ENCODE results near the gene BSN.

The BSN gene

GRCh38 chr3:49668861-49669260 is 114.6 kb downstream of the BSN start:
- TF ChIP-seq POLR2AphosphoS5 (IDR thresholded peaks at IDR 0.05; ENCODE audit: low read depth, low read length), result no peak
- no peak for TF ChIP-seq SIN3A (IDR thresholded peaks at IDR 0.05; ENCODE audit: borderline replicate concordance, insufficient read depth, low read length)
- no peak for TF ChIP-seq TAF1 (IDR thresholded peaks at IDR 0.05; ENCODE audit: borderline replicate concordance, insufficient read depth, low read length)
- no peak for TF ChIP-seq FOXP2 (optimal IDR thresholded peaks at IDR 0.05; ENCODE audit: borderline replicate concordance, extremely low read depth, extremely low read length, insufficient read depth)
- TF ChIP-seq REST (IDR thresholded peaks at IDR 0.05; ENCODE audit: insufficient read depth in 1 of 2, low read depth in 2 of 2, low read length in 2 of 2), result no peak

- TF ChIP-seq TAF1 (IDR thresholded peaks at IDR 0.05; ENCODE audit: borderline replicate concordance, insufficient read depth, low read length), result no peak
- TF ChIP-seq FOXP2 (optimal IDR thresholded peaks at IDR 0.05; ENCODE audit: borderline replicate concordance, extremely low read depth, extremely low read length, insufficient read depth), result no peak
- no peak for TF ChIP-seq POLR2AphosphoS5 (IDR thresholded peaks at IDR 0.05; ENCODE audit: low read depth, low read length)
- TF ChIP-seq REST (IDR thresholded peaks at IDR 0.05; ENCODE audit: insufficient read depth in 1 of 2, low read depth in 2 of 2, low read length in 2 of 2), result no peak
- TF ChIP-seq SIN3A (IDR thresholded peaks at IDR 0.05; ENCODE audit: borderline replicate concordance, insufficient read depth, low read length), result no peak
These were observed 115.1 kb downstream of the BSN start for GRCh38 chr3:49669352-49669751.

- TF ChIP-seq TAF1 (IDR thresholded peaks at IDR 0.05; ENCODE audit: borderline replicate concordance, insufficient read depth, low read length), result no peak
- no peak for TF ChIP-seq POLR2AphosphoS5 (IDR thresholded peaks at IDR 0.05; ENCODE audit: low read depth, low read length)
These were observed 116.6 kb downstream of the BSN start for GRCh38 chr3:49670940-49671290.

- TF ChIP-seq POLR2AphosphoS5 (IDR thresholded peaks at IDR 0.05; ENCODE audit: low read depth, low read length) (no peak), REST (IDR thresholded peaks at IDR 0.05; ENCODE audit: insufficient read depth in 1 of 2, low read depth in 2 of 2, low read length in 2 of 2) (no peak), FOXP2 (optimal IDR thresholded peaks at IDR 0.05; ENCODE audit: borderline replicate concordance, extremely low read depth, extremely low read length, insufficient read depth) (no peak)
These were observed 117.3 kb downstream of the BSN start for GRCh38 chr3:49671291-49672288.

GRCh38 chr3:49673121-49673714 is 118.9 kb downstream of the BSN start:
- TF ChIP-seq POLR2AphosphoS5 (IDR thresholded peaks at IDR 0.05; ENCODE audit: low read depth, low read length) (no peak), FOXP2 (optimal IDR thresholded peaks at IDR 0.05; ENCODE audit: borderline replicate concordance, extremely low read depth, extremely low read length, insufficient read depth) (no peak), SIN3A (IDR thresholded peaks at IDR 0.05; ENCODE audit: borderline replicate concordance, insufficient read depth, low read length) (no peak), REST (IDR thresholded peaks at IDR 0.05; ENCODE audit: insufficient read depth in 1 of 2, low read depth in 2 of 2, low read length in 2 of 2) (no peak), TAF1 (IDR thresholded peaks at IDR 0.05; ENCODE audit: borderline replicate concordance, insufficient read depth, low read length) (no peak)
